Measurements from ENCODE around the gene C16orf89.
"Not testable (repeated sequence)": the region's sequence is repeated elsewhere in the genome, so short reads cannot be mapped to it uniquely, and the experiment has no call there.

DNA sequence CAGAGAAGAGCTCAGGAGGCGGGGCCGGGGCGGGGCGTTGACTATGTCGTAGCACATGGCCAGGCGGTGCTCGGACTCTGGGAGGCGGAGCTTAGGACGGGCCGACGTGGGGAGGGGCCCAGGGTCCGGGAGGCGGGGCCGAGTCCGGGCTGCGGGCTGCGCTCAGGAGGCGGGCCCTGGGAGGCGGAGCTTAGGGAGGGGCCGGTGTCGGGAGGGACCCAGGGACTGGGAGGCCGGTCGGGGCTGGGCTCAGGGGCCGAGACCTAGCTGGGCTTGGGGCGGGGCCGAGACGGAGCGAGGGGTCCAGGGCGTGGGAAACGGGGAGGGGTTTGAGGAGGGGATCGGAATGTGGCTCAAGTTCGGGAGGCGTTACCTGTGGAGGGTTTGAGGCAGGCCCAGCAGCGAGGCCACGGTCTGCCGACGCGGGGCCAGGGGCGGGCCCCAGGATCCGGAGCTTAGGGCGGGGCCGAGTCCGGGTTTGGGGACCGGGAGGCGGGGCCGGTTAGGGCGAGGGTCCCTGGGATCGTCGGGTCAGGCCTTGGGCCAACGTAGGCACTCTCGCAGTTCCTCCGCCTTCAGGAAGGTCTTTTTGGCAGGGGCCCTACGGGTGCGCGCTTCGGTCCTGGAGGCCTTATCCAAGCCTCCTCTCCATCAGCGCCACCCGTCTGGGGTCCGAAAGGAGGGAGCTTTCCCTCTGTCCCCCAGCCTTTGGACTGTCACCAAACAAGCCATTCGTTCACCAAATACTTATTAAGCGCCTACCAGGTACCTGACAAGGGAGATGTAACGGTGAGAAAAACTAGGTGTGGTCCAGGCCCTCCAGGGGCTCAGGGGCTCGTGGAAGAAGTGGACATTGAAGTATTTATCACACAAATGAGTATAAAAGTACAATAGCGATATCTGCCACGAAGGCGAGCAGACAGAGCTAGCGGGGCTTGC, 32.7 kb upstream of the C16orf89 start:
- TF ChIP-seq, protein P1, sequence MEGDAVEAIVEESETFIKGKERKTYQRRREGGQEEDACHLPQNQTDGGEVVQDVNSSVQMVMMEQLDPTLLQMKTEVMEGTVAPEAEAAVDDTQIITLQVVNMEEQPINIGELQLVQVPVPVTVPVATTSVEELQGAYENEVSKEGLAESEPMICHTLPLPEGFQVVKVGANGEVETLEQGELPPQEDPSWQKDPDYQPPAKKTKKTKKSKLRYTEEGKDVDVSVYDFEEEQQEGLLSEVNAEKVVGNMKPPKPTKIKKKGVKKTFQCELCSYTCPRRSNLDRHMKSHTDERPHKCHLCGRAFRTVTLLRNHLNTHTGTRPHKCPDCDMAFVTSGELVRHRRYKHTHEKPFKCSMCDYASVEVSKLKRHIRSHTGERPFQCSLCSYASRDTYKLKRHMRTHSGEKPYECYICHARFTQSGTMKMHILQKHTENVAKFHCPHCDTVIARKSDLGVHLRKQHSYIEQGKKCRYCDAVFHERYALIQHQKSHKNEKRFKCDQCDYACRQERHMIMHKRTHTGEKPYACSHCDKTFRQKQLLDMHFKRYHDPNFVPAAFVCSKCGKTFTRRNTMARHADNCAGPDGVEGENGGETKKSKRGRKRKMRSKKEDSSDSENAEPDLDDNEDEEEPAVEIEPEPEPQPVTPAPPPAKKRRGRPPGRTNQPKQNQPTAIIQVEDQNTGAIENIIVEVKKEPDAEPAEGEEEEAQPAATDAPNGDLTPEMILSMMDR (conservative IDR thresholded peaks at IDR 0.05; ENCODE audit: low read depth, low read length), result not testable (repeated sequence)
- TF ChIP-seq EZH2phosphoT487 (IDR thresholded peaks at IDR 0.05; ENCODE audit: borderline replicate concordance, low read length); EZH2 (IDR thresholded peaks at IDR 0.05; ENCODE audit: low read length, unreplicated experiment): not testable (repeated sequence)
